ENCODE results near the gene GLB1L2. TPM values are rescaled to one million over a fixed set of nuclear protein-coding genes. Genes with fewer than 3 reads are reported as not detected.

GLB1L2 gene
- polyA plus RNA-seq, 1 donor: 0.47 TPM

Other genes with a start within 250 kb of the GLB1L2 start
- gene NCAPD3, start 108.0 kb upstream of the GLB1L2 start, polyA plus RNA-seq (ENCODE audit: insufficient read length): 13.3 TPM
- 30.4 TPM for gene VPS26B, start 107.3 kb upstream of the GLB1L2 start, polyA plus RNA-seq (ENCODE audit: insufficient read length)
- 30.6 TPM for gene THYN1, start 78.6 kb upstream of the GLB1L2 start, polyA plus RNA-seq (ENCODE audit: insufficient read length)
- 21.9 TPM for gene ACAD8, start 78.4 kb upstream of the GLB1L2 start, polyA plus RNA-seq (ENCODE audit: insufficient read length)
- 0.08 TPM for gene GLB1L3, start 55.6 kb upstream of the GLB1L2 start, polyA plus RNA-seq (ENCODE audit: insufficient read length)
- gene B3GAT1, start 80.3 kb downstream of the GLB1L2 start, polyA plus RNA-seq (ENCODE audit: insufficient read length): 0.52 TPM